ENCODE measurements around the gene R3HDML.
"Not testable (repeated sequence)": the region's sequence is repeated elsewhere in the genome, so short reads cannot be mapped to it uniquely, and the experiment has no call there.

The R3HDML gene

GRCh38 chr20:44344723-44345122 is 7.9 kb downstream of the R3HDML start:
- no peak overlapping the region for H3K4me3 ChIP-seq (ENCODE audit: insufficient read length, low read depth)
- no peaks in the 10 kb centered on the region for H3K9me3 ChIP-seq (ENCODE audit: insufficient read depth, low read length)
- H3K27me3 ChIP-seq (ENCODE audit: insufficient read depth, insufficient read length), result no peaks in the 10 kb centered on the region
- no peak for TF ChIP-seq SUZ12 (IDR thresholded peaks at IDR 0.05; ENCODE audit: extremely low read depth, insufficient read depth, insufficient read length)
- no peaks in the 10 kb centered on the region for H3K36me3 ChIP-seq (ENCODE audit: insufficient read depth, insufficient read length, low read length)
- no peak for DNase-seq (ENCODE audit: low read depth, low spot score)
- H3K4me1 ChIP-seq (ENCODE audit: insufficient read depth, insufficient read length), result peaks cover 6% of the 10 kb centered on the region
- H3K9ac ChIP-seq (ENCODE audit: insufficient read length, low read depth), result no peak overlapping the region

GRCh38 chr20:44345147-44345546 is 8.3 kb downstream of the R3HDML start:
- no peaks in the 10 kb centered on the region for H3K27me3 ChIP-seq (ENCODE audit: insufficient read depth, insufficient read length)
- no peaks in the 10 kb centered on the region for H3K9me3 ChIP-seq (ENCODE audit: insufficient read depth, low read length)
- H3K9ac ChIP-seq (ENCODE audit: insufficient read length, low read depth), result no peak overlapping the region
- peaks cover 6% of the 10 kb centered on the region for H3K4me1 ChIP-seq (ENCODE audit: insufficient read depth, insufficient read length)
- H3K4me3 ChIP-seq (ENCODE audit: insufficient read length, low read depth), result no peak overlapping the region
- no peak for DNase-seq (ENCODE audit: low read depth, low spot score)
- TF ChIP-seq YY1 (IDR thresholded peaks at IDR 0.05; ENCODE audit: insufficient read depth, insufficient read length) (no peak), SUZ12 (IDR thresholded peaks at IDR 0.05; ENCODE audit: extremely low read depth, insufficient read depth, insufficient read length) (no peak), ZNF274 (IDR thresholded peaks at IDR 0.05; ENCODE audit: low read depth, low read length) (no peak)
- no peaks in the 10 kb centered on the region for H3K36me3 ChIP-seq (ENCODE audit: insufficient read depth, insufficient read length, low read length)

GRCh38 chr20:44345941-44346340 is 9.1 kb downstream of the R3HDML start:
- H3K4me3 ChIP-seq (ENCODE audit: insufficient read length, low read depth); H3K9me3 ChIP-seq (ENCODE audit: insufficient read depth, low read length); DNase-seq (ENCODE audit: low read depth, low spot score); H3K36me3 ChIP-seq (ENCODE audit: insufficient read depth, insufficient read length, low read length); H3K27me3 ChIP-seq (ENCODE audit: insufficient read depth, insufficient read length); H3K9ac ChIP-seq (ENCODE audit: insufficient read length, low read depth); H3K4me1 ChIP-seq (ENCODE audit: insufficient read depth, insufficient read length): not testable (repeated sequence)

- Histone ChIP-seq H3K9me3 (ENCODE audit: insufficient read depth, low read length) (no peaks in the 10 kb centered on the region), H3K27me3 (ENCODE audit: insufficient read depth, insufficient read length) (no peaks in the 10 kb centered on the region), H3K4me3 (ENCODE audit: insufficient read length, low read depth) (no peak overlapping the region), H3K4me1 (ENCODE audit: insufficient read depth, insufficient read length) (peaks cover 6% of the 10 kb centered on the region), H3K36me3 (ENCODE audit: insufficient read depth, insufficient read length, low read length) (no peaks in the 10 kb centered on the region), H3K9ac (ENCODE audit: insufficient read length, low read depth) (no peak overlapping the region)
- TF ChIP-seq ZNF274 (IDR thresholded peaks at IDR 0.05; ENCODE audit: low read depth, low read length) (no peak), SUZ12 (IDR thresholded peaks at IDR 0.05; ENCODE audit: extremely low read depth, insufficient read depth, insufficient read length) (no peak), YY1 (IDR thresholded peaks at IDR 0.05; ENCODE audit: insufficient read depth, insufficient read length) (no peak)
- no peak for DNase-seq (ENCODE audit: low read depth, low spot score)
Observed at GRCh38 chr20:44348168-44348659, 11.4 kb downstream of the R3HDML start.

GRCh38 chr20:44349349-44349748 is 12.5 kb downstream of the R3HDML start:
- H3K27me3 ChIP-seq (ENCODE audit: insufficient read depth, insufficient read length), result no peaks in the 10 kb centered on the region
- no peak overlapping the region for H3K9ac ChIP-seq (ENCODE audit: insufficient read length, low read depth)
- no peak for DNase-seq (ENCODE audit: low read depth, low spot score)
- no peak overlapping the region for H3K4me3 ChIP-seq (ENCODE audit: insufficient read length, low read depth)
- peaks cover 5% of the 10 kb centered on the region for H3K4me1 ChIP-seq (ENCODE audit: insufficient read depth, insufficient read length)
- no peaks in the 10 kb centered on the region for H3K36me3 ChIP-seq (ENCODE audit: insufficient read depth, insufficient read length, low read length)
- TF ChIP-seq YY1 (IDR thresholded peaks at IDR 0.05; ENCODE audit: insufficient read depth, insufficient read length) (no peak), ZNF274 (IDR thresholded peaks at IDR 0.05; ENCODE audit: low read depth, low read length) (no peak), SUZ12 (IDR thresholded peaks at IDR 0.05; ENCODE audit: extremely low read depth, insufficient read depth, insufficient read length) (no peak)
- H3K9me3 ChIP-seq (ENCODE audit: insufficient read depth, low read length), result no peaks in the 10 kb centered on the region

GRCh38 chr20:44350567-44350966 is 13.7 kb downstream of the R3HDML start:
- no peaks in the 10 kb centered on the region for H3K9me3 ChIP-seq (ENCODE audit: insufficient read depth, low read length)
- no peak overlapping the region for H3K4me3 ChIP-seq (ENCODE audit: insufficient read length, low read depth)
- TF ChIP-seq SUZ12 (IDR thresholded peaks at IDR 0.05; ENCODE audit: extremely low read depth, insufficient read depth, insufficient read length), result no peak
- TF ChIP-seq YY1 (IDR thresholded peaks at IDR 0.05; ENCODE audit: insufficient read depth, insufficient read length), result no peak
- no peak for TF ChIP-seq ZNF274 (IDR thresholded peaks at IDR 0.05; ENCODE audit: low read depth, low read length)
- H3K4me1 ChIP-seq (ENCODE audit: insufficient read depth, insufficient read length), result peaks cover 3% of the 10 kb centered on the region
- no peaks in the 10 kb centered on the region for H3K36me3 ChIP-seq (ENCODE audit: insufficient read depth, insufficient read length, low read length)
- H3K27me3 ChIP-seq (ENCODE audit: insufficient read depth, insufficient read length), result no peaks in the 10 kb centered on the region
- H3K9ac ChIP-seq (ENCODE audit: insufficient read length, low read depth), result no peak overlapping the region
- DNase-seq (ENCODE audit: low read depth, low spot score), result no peak

GRCh38 chr20:44354979-44355497 is 18.2 kb downstream of the R3HDML start:
- H3K27me3 ChIP-seq (ENCODE audit: insufficient read depth, insufficient read length), result no peaks in the 10 kb centered on the region
- H3K36me3 ChIP-seq (ENCODE audit: insufficient read depth, insufficient read length, low read length), result no peaks in the 10 kb centered on the region
- TF ChIP-seq ZNF274 (IDR thresholded peaks at IDR 0.05; ENCODE audit: low read depth, low read length) (no peak), YY1 (IDR thresholded peaks at IDR 0.05; ENCODE audit: insufficient read depth, insufficient read length) (no peak), SUZ12 (IDR thresholded peaks at IDR 0.05; ENCODE audit: extremely low read depth, insufficient read depth, insufficient read length) (no peak)
- no peaks in the 10 kb centered on the region for H3K9me3 ChIP-seq (ENCODE audit: insufficient read depth, low read length)
- no peak for DNase-seq (ENCODE audit: low read depth, low spot score)
- H3K9ac ChIP-seq (ENCODE audit: insufficient read length, low read depth), result no peak overlapping the region
- H3K4me1 ChIP-seq (ENCODE audit: insufficient read depth, insufficient read length), result peaks cover 8% of the 10 kb centered on the region
- no peak overlapping the region for H3K4me3 ChIP-seq (ENCODE audit: insufficient read length, low read depth)
